GM12874 (cell line): ENCODE measurements around the gene SHISAL2A.

Experiments
- CTCF ChIP-seq: IDR thresholded peaks from 2 replicates; pipeline ENCODE4 v1.5.1; 2011; ENCODE audit warnings: low read depth, mild to moderate bottlenecking, control low read depth, low read length, moderate library complexity; ENCODE audit not compliant: insufficient read depth

SHISAL2A gene

GRCh38 chr1:52595061-52595460, 37.9 kb upstream of the SHISAL2A start:
- no peak for TF ChIP-seq CTCF

GRCh38 chr1:52597912-52598311, 35.1 kb upstream of the SHISAL2A start:
- no peak for TF ChIP-seq CTCF

GRCh38 chr1:52598729-52599128, 34.2 kb upstream of the SHISAL2A start:
- TF ChIP-seq CTCF: no peak

GRCh38 chr1:52599236-52599635, 33.7 kb upstream of the SHISAL2A start:
- no peak for TF ChIP-seq CTCF

GRCh38 chr1:52600533-52601179, 32.3 kb upstream of the SHISAL2A start:
- no peak for TF ChIP-seq CTCF

GRCh38 chr1:52601519-52601918, 31.4 kb upstream of the SHISAL2A start:
- TF ChIP-seq CTCF: no peak

GRCh38 chr1:52601991-52602855, 30.7 kb upstream of the SHISAL2A start, which contains the start of gene GPX7:
Gene GPX7, plus strand, starts transcription at chr1:52602371. Its CDS starts 39 bp downstream, at chr1:52602410.
- TF ChIP-seq CTCF: no peak
